ENCODE measurements around the gene PRMT2.
"Not testable (repeated sequence)": the region's sequence is repeated elsewhere in the genome, so short reads cannot be mapped to it uniquely, and the experiment has no call there.

Gene PRMT2

GRCh38 chr21:46661642-46662366 lies 26.3 kb downstream of the PRMT2 start:
- Histone ChIP-seq H3K4me3 (ENCODE audit: low read depth, low read length) (peak overlapping the region; percentile 37), H3K36me3 (ENCODE audit: insufficient read depth, low read length) (peaks cover 11% of the 10 kb centered on the region), H3K27ac (ENCODE audit: low read depth, low read length) (no peak overlapping the region), H3K27me3 (ENCODE audit: insufficient read depth, low read length) (no peaks in the 10 kb centered on the region), H2AFZ (ENCODE audit: low read length, unreplicated experiment) (peak overlapping the region; percentile 68), H3K4me1 (ENCODE audit: control insufficient read depth, insufficient read depth, low read length, unreplicated experiment) (no peaks in the 10 kb centered on the region), H3K79me2 (ENCODE audit: control insufficient read depth, insufficient read depth, low read length, unreplicated experiment) (no peaks in the 10 kb centered on the region)

- no peak overlapping the region for H3K4me3 ChIP-seq (ENCODE audit: low read depth, low read length)
- H3K4me1 ChIP-seq (ENCODE audit: control insufficient read depth, insufficient read depth, low read length, unreplicated experiment), result no peaks in the 10 kb centered on the region
- no peak overlapping the region for H3K27ac ChIP-seq (ENCODE audit: low read depth, low read length)
- no peaks in the 10 kb centered on the region for H3K27me3 ChIP-seq (ENCODE audit: insufficient read depth, low read length)
- H3K79me2 ChIP-seq (ENCODE audit: control insufficient read depth, insufficient read depth, low read length, unreplicated experiment), result no peaks in the 10 kb centered on the region
- peaks cover 6% of the 10 kb centered on the region; the same call in 1 of the 2 replicates for H3K36me3 ChIP-seq (ENCODE audit: insufficient read depth, low read length)
- H2AFZ ChIP-seq (ENCODE audit: low read length, unreplicated experiment), result no peak overlapping the region
Measured at GRCh38 chr21:46662367-46662654, 26.8 kb downstream of the PRMT2 start.

- Histone ChIP-seq H3K27me3 (ENCODE audit: insufficient read depth, low read length) (no peaks in the 10 kb centered on the region), H3K4me3 (ENCODE audit: low read depth, low read length) (no peak overlapping the region), H3K79me2 (ENCODE audit: control insufficient read depth, insufficient read depth, low read length, unreplicated experiment) (no peaks in the 10 kb centered on the region), H3K4me1 (ENCODE audit: control insufficient read depth, insufficient read depth, low read length, unreplicated experiment) (no peaks in the 10 kb centered on the region), H3K27ac (ENCODE audit: low read depth, low read length) (no peak overlapping the region), H3K36me3 (ENCODE audit: insufficient read depth, low read length) (0 out of 2 replicates have a peak, but pooled peaks cover 5% of the 10 kb centered on the region), H2AFZ (ENCODE audit: low read length, unreplicated experiment) (no peak overlapping the region)
Measured at GRCh38 chr21:46662765-46663500, 27.5 kb downstream of the PRMT2 start.

- Histone ChIP-seq H3K27ac (ENCODE audit: low read depth, low read length) (no peak overlapping the region), H3K4me1 (ENCODE audit: control insufficient read depth, insufficient read depth, low read length, unreplicated experiment) (no peaks in the 10 kb centered on the region), H3K27me3 (ENCODE audit: insufficient read depth, low read length) (no peaks in the 10 kb centered on the region), H3K36me3 (ENCODE audit: insufficient read depth, low read length) (0 out of 2 replicates have a peak, but pooled peaks cover 5% of the 10 kb centered on the region), H2AFZ (ENCODE audit: low read length, unreplicated experiment) (no peak overlapping the region), H3K79me2 (ENCODE audit: control insufficient read depth, insufficient read depth, low read length, unreplicated experiment) (no peaks in the 10 kb centered on the region), H3K4me3 (ENCODE audit: low read depth, low read length) (no peak overlapping the region)
Measured at GRCh38 chr21:46663754-46664153, 28.3 kb downstream of the PRMT2 start.

- Histone ChIP-seq H2AFZ (ENCODE audit: low read length, unreplicated experiment) (no peak overlapping the region), H3K27ac (ENCODE audit: low read depth, low read length) (no peak overlapping the region), H3K36me3 (ENCODE audit: insufficient read depth, low read length) (0 out of 2 replicates have a peak, but pooled peaks cover 5% of the 10 kb centered on the region), H3K4me1 (ENCODE audit: control insufficient read depth, insufficient read depth, low read length, unreplicated experiment) (no peaks in the 10 kb centered on the region), H3K27me3 (ENCODE audit: insufficient read depth, low read length) (no peaks in the 10 kb centered on the region), H3K4me3 (ENCODE audit: low read depth, low read length) (no peak overlapping the region), H3K79me2 (ENCODE audit: control insufficient read depth, insufficient read depth, low read length, unreplicated experiment) (no peaks in the 10 kb centered on the region)
Measured at GRCh38 chr21:46664316-46664995, 29.0 kb downstream of the PRMT2 start.

GRCh38 chr21:46665566-46665965 lies 30.1 kb downstream of the PRMT2 start:
- Histone ChIP-seq H3K4me3 (ENCODE audit: low read depth, low read length) (no peak overlapping the region), H3K27ac (ENCODE audit: low read depth, low read length) (no peak overlapping the region), H3K36me3 (ENCODE audit: insufficient read depth, low read length) (0 out of 2 replicates have a peak, but pooled peaks cover 5% of the 10 kb centered on the region), H2AFZ (ENCODE audit: low read length, unreplicated experiment) (no peak overlapping the region), H3K79me2 (ENCODE audit: control insufficient read depth, insufficient read depth, low read length, unreplicated experiment) (no peaks in the 10 kb centered on the region), H3K4me1 (ENCODE audit: control insufficient read depth, insufficient read depth, low read length, unreplicated experiment) (no peaks in the 10 kb centered on the region), H3K27me3 (ENCODE audit: insufficient read depth, low read length) (peaks cover under 1% of the 10 kb centered on the region; the same call in 1 of the 2 replicates)

- Histone ChIP-seq H3K4me3 (ENCODE audit: low read depth, low read length) (peak overlapping the region; percentile 76), H3K4me1 (ENCODE audit: control insufficient read depth, insufficient read depth, low read length, unreplicated experiment) (no peaks in the 10 kb centered on the region), H3K27me3 (ENCODE audit: insufficient read depth, low read length) (peaks cover 6% of the 10 kb centered on the region), H3K36me3 (ENCODE audit: insufficient read depth, low read length) (0 out of 2 replicates have a peak, but pooled peaks cover 5% of the 10 kb centered on the region), H3K79me2 (ENCODE audit: control insufficient read depth, insufficient read depth, low read length, unreplicated experiment) (no peaks in the 10 kb centered on the region), H3K27ac (ENCODE audit: low read depth, low read length) (no peak overlapping the region), H2AFZ (ENCODE audit: low read length, unreplicated experiment) (peak overlapping the region; percentile 54)
Measured at GRCh38 chr21:46666941-46667740, 31.7 kb downstream of the PRMT2 start.

GRCh38 chr21:46667741-46668380 lies 32.4 kb downstream of the PRMT2 start:
- H3K27me3 ChIP-seq (ENCODE audit: insufficient read depth, low read length), result peaks cover 6% of the 10 kb centered on the region
- H3K79me2 ChIP-seq (ENCODE audit: control insufficient read depth, insufficient read depth, low read length, unreplicated experiment), result no peaks in the 10 kb centered on the region
- no peak overlapping the region for H3K27ac ChIP-seq (ENCODE audit: low read depth, low read length)
- peak overlapping the region; percentile 54 for H2AFZ ChIP-seq (ENCODE audit: low read length, unreplicated experiment)
- no peaks in the 10 kb centered on the region for H3K4me1 ChIP-seq (ENCODE audit: control insufficient read depth, insufficient read depth, low read length, unreplicated experiment)
- H3K36me3 ChIP-seq (ENCODE audit: insufficient read depth, low read length), result 0 out of 2 replicates have a peak, but pooled peaks cover 5% of the 10 kb centered on the region
- peak overlapping the region; percentile 76 for H3K4me3 ChIP-seq (ENCODE audit: low read depth, low read length)

GRCh38 chr21:46668381-46668780 lies 32.9 kb downstream of the PRMT2 start:
- Histone ChIP-seq H3K36me3 (ENCODE audit: insufficient read depth, low read length) (0 out of 2 replicates have a peak, but pooled peaks cover 5% of the 10 kb centered on the region), H3K4me3 (ENCODE audit: low read depth, low read length) (peak overlapping the region; percentile 76), H3K27ac (ENCODE audit: low read depth, low read length) (no peak overlapping the region), H3K79me2 (ENCODE audit: control insufficient read depth, insufficient read depth, low read length, unreplicated experiment) (no peaks in the 10 kb centered on the region), H2AFZ (ENCODE audit: low read length, unreplicated experiment) (peak overlapping the region; percentile 54), H3K4me1 (ENCODE audit: control insufficient read depth, insufficient read depth, low read length, unreplicated experiment) (no peaks in the 10 kb centered on the region), H3K27me3 (ENCODE audit: insufficient read depth, low read length) (peaks cover 6% of the 10 kb centered on the region)

- not testable (repeated sequence) for H3K27me3 ChIP-seq (ENCODE audit: insufficient read depth, low read length); H2AFZ ChIP-seq (ENCODE audit: low read length, unreplicated experiment); H3K36me3 ChIP-seq (ENCODE audit: insufficient read depth, low read length); H3K27ac ChIP-seq (ENCODE audit: low read depth, low read length); H3K4me1 ChIP-seq (ENCODE audit: control insufficient read depth, insufficient read depth, low read length, unreplicated experiment); H3K4me3 ChIP-seq (ENCODE audit: low read depth, low read length); H3K79me2 ChIP-seq (ENCODE audit: control insufficient read depth, insufficient read depth, low read length, unreplicated experiment)
Measured at GRCh38 chr21:46668904-46669303, 33.4 kb downstream of the PRMT2 start.
